ENCODE measurements around the gene ARHGEF3.

The ARHGEF3 gene

GRCh38 chr3:56754741-56755417, 46.9 kb downstream of the ARHGEF3 start:
- H3K4me2 ChIP-seq (ENCODE audit: low read length), result peak overlapping the region; percentile 83
- H3K9me3 ChIP-seq (ENCODE audit: control insufficient read depth, insufficient read depth, low read length), result no peaks in the 10 kb centered on the region
- no peaks in the 10 kb centered on the region for H3K27me3 ChIP-seq (ENCODE audit: control insufficient read depth, low read length)
- no peak overlapping the region for H3K27ac ChIP-seq (ENCODE audit: low read depth, low read length)
- TF ChIP-seq CTCF (IDR thresholded peaks at IDR 0.05; ENCODE audit: low read depth, low read length, poor library complexity, severe bottlenecking), result no peak
- TF ChIP-seq EZH2phosphoT487 (IDR thresholded peaks at IDR 0.05; ENCODE audit: borderline replicate concordance, low read length), result no peak
- H3K36me3 ChIP-seq (ENCODE audit: control insufficient read depth, low read length), result no peaks in the 10 kb centered on the region
- peak overlapping the region; percentile 68 for H3K4me3 ChIP-seq (ENCODE audit: low read length)
- no peaks in the 10 kb centered on the region for H3F3A ChIP-seq (ENCODE audit: control insufficient read depth, insufficient read depth)
- no peaks in the 10 kb centered on the region for H3K79me2 ChIP-seq (ENCODE audit: control insufficient read depth, low read length)
- no peaks in the 10 kb centered on the region for H4K20me1 ChIP-seq (ENCODE audit: control insufficient read depth, insufficient read depth, low read depth, low read length)
- no peaks in the 10 kb centered on the region for H3K9me2 ChIP-seq (replicated peaks; ENCODE audit: control insufficient read depth, low read length)
- peaks cover 44% of the 10 kb centered on the region for H3K4me1 ChIP-seq (ENCODE audit: control insufficient read depth, low read length)

GRCh38 chr3:56753206-56753820, 48.4 kb downstream of the ARHGEF3 start:
- H3K4me1 ChIP-seq (ENCODE audit: control insufficient read depth, low read length), result peaks cover 38% of the 10 kb centered on the region
- H3K79me2 ChIP-seq (ENCODE audit: control insufficient read depth, low read length), result no peaks in the 10 kb centered on the region
- no peaks in the 10 kb centered on the region for H3K9me2 ChIP-seq (replicated peaks; ENCODE audit: control insufficient read depth, low read length)
- H3K27me3 ChIP-seq (ENCODE audit: control insufficient read depth, low read length), result no peaks in the 10 kb centered on the region
- H4K20me1 ChIP-seq (ENCODE audit: control insufficient read depth, insufficient read depth, low read depth, low read length), result no peaks in the 10 kb centered on the region
- H3F3A ChIP-seq (ENCODE audit: control insufficient read depth, insufficient read depth), result no peaks in the 10 kb centered on the region
- H3K27ac ChIP-seq (ENCODE audit: low read depth, low read length), result peak overlapping the region; percentile 0; the same call in 1 of the 2 replicates
- no peak for TF ChIP-seq CTCF (IDR thresholded peaks at IDR 0.05; ENCODE audit: low read depth, low read length, poor library complexity, severe bottlenecking)
- no peak for TF ChIP-seq EZH2phosphoT487 (IDR thresholded peaks at IDR 0.05; ENCODE audit: borderline replicate concordance, low read length)
- peak overlapping the region; percentile 68 for H3K4me3 ChIP-seq (ENCODE audit: low read length)
- no peaks in the 10 kb centered on the region for H3K9me3 ChIP-seq (ENCODE audit: control insufficient read depth, insufficient read depth, low read length)
- H3K36me3 ChIP-seq (ENCODE audit: control insufficient read depth, low read length), result no peaks in the 10 kb centered on the region
- H3K4me2 ChIP-seq (ENCODE audit: low read length), result peak overlapping the region; percentile 83

GRCh38 chr3:56751056-56751707, 50.6 kb downstream of the ARHGEF3 start:
- H3K9me2 ChIP-seq (replicated peaks; ENCODE audit: control insufficient read depth, low read length), result no peaks in the 10 kb centered on the region
- no peak overlapping the region for H3K27ac ChIP-seq (ENCODE audit: low read depth, low read length)
- no peak overlapping the region for H3K4me3 ChIP-seq (ENCODE audit: low read length)
- H3K79me2 ChIP-seq (ENCODE audit: control insufficient read depth, low read length), result no peaks in the 10 kb centered on the region
- no peaks in the 10 kb centered on the region for H3K27me3 ChIP-seq (ENCODE audit: control insufficient read depth, low read length)
- no peaks in the 10 kb centered on the region for H3K36me3 ChIP-seq (ENCODE audit: control insufficient read depth, low read length)
- no peaks in the 10 kb centered on the region for H4K20me1 ChIP-seq (ENCODE audit: control insufficient read depth, insufficient read depth, low read depth, low read length)
- H3K4me2 ChIP-seq (ENCODE audit: low read length), result no peak overlapping the region
- peaks cover 33% of the 10 kb centered on the region for H3K4me1 ChIP-seq (ENCODE audit: control insufficient read depth, low read length)
- no peaks in the 10 kb centered on the region for H3F3A ChIP-seq (ENCODE audit: control insufficient read depth, insufficient read depth)
- H3K9me3 ChIP-seq (ENCODE audit: control insufficient read depth, insufficient read depth, low read length), result no peaks in the 10 kb centered on the region
- TF ChIP-seq CTCF (IDR thresholded peaks at IDR 0.05; ENCODE audit: low read depth, low read length, poor library complexity, severe bottlenecking), result no peak
- no peak for TF ChIP-seq EZH2phosphoT487 (IDR thresholded peaks at IDR 0.05; ENCODE audit: borderline replicate concordance, low read length)
